Measurements from ENCODE around the gene NBEAL1. TPM values are rescaled to one million over a fixed set of nuclear protein-coding genes. Genes with fewer than 3 reads are reported as not detected.
"Not testable (repeated sequence)": the region's sequence is repeated elsewhere in the genome, so short reads cannot be mapped to it uniquely, and the experiment has no call there.

Gene NBEAL1
- total RNA-seq, 5 donors from 2014 or later (not counting 1 experiment from before 2014, with no cell fraction given): 11.0 to 17.9 (median 14.3) TPM

- Mint-ChIP-seq H3K36me3 (peaks cover 34% of the 10 kb centered on the region), H3K9me3 (no peaks in the 10 kb centered on the region), H3K4me1 (no peaks in the 10 kb centered on the region), H3K27me3 (no peaks in the 10 kb centered on the region), H3K4me3 (no peak overlapping the region), H3K27ac (no peak overlapping the region)
- ATAC-seq (replicated peaks in 1 of 4): no peak
- no peak overlapping the region for H3K4me3 ChIP-seq (ENCODE audit: control insufficient read depth in 1 of 2, extremely low read depth in 1 of 2, low read length in 1 of 2)
- H3K27ac ChIP-seq (ENCODE audit: low read length): no peak overlapping the region
- H3K9me3 ChIP-seq: no peaks in the 10 kb centered on the region
- no peaks in the 10 kb centered on the region for H3K4me1 ChIP-seq (ENCODE audit: control insufficient read depth in 1 of 2, extremely low read depth in 1 of 2, insufficient read depth in 2 of 2, low read length in 2 of 2)
- peaks cover 0 to 3% of the 10 kb centered on the region in 2 donors for H3K36me3 ChIP-seq (ENCODE audit: control insufficient read depth in 2 of 2, extremely low read depth in 1 of 2, insufficient read depth in 1 of 2, low read length in 1 of 2)
- no peak for DNase-seq
- ChIA-PET POLR2A (no interaction called here), CTCF (no interaction called here)
- H3K27me3 ChIP-seq (replicated peaks in 1 of 2; ENCODE audit: control insufficient read depth in 2 of 2, extremely low read depth in 1 of 2, insufficient read depth in 2 of 2, low read length in 1 of 2): no peaks in the 10 kb centered on the region
- WGBS (ENCODE audit: insufficient coverage): no CpG with 5 or more reads among the region's 2 CpGs
Observed at GRCh38 chr2:203083328-203083727, 68.7 kb downstream of the NBEAL1 start.

- POLR2A ChIA-PET, H3K27me3 Mint-ChIP-seq: not testable (repeated sequence)
Observed at GRCh38 chr2:203086381-203086780, 71.7 kb downstream of the NBEAL1 start.

DNA sequence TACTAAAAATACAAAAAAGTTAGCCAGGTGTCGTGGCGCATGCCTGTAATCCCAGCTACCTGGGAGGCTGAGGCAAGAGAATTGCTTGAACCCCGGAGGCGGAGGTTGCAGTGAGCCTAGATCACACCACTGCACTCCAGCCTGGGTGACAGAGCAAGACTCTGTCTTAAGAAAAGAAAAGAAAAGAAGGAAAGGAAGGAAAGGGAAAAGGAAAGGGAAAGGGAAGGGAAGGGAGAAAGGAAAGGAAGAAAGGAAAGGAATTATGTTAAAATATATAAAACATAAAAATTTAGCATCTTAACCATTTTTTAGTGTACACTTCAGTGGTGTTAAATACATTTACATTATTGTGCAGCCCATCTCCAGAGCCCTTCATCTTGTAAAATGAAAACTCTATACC, 76.0 kb downstream of the NBEAL1 start:
- H3K36me3 ChIP-seq (ENCODE audit: control insufficient read depth in 2 of 2, extremely low read depth in 1 of 2, insufficient read depth in 1 of 2, low read length in 1 of 2); H3K4me3 ChIP-seq (ENCODE audit: control insufficient read depth in 1 of 2, extremely low read depth in 1 of 2, low read length in 1 of 2); ATAC-seq (replicated peaks in 1 of 4); H3K4me1 Mint-ChIP-seq; POLR2A ChIA-PET; H3K27ac Mint-ChIP-seq; H3K4me1 ChIP-seq (ENCODE audit: control insufficient read depth in 1 of 2, extremely low read depth in 1 of 2, insufficient read depth in 2 of 2, low read length in 2 of 2); H3K27me3 ChIP-seq (replicated peaks in 1 of 2; ENCODE audit: control insufficient read depth in 2 of 2, extremely low read depth in 1 of 2, insufficient read depth in 2 of 2, low read length in 1 of 2); H3K27me3 Mint-ChIP-seq; H3K27ac ChIP-seq (ENCODE audit: low read length); DNase-seq; CTCF ChIA-PET; H3K9me3 ChIP-seq; H3K9me3 Mint-ChIP-seq; H3K4me3 Mint-ChIP-seq: not testable (repeated sequence)
- H3K36me3 Mint-ChIP-seq: peaks cover 22% of the 10 kb centered on the region
- whole genome bisulfite sequencing (ENCODE audit: insufficient coverage): no CpG with 5 or more reads among the region's 4 CpGs

More at GRCh38 chr2:203086381-203086780, 71.7 kb downstream of the NBEAL1 start:
- H3K4me3 Mint-ChIP-seq; H3K4me1 Mint-ChIP-seq; H3K9me3 Mint-ChIP-seq; CTCF ChIA-PET; H3K9me3 ChIP-seq; H3K27ac ChIP-seq (ENCODE audit: low read length); H3K4me3 ChIP-seq (ENCODE audit: control insufficient read depth in 1 of 2, extremely low read depth in 1 of 2, low read length in 1 of 2); H3K36me3 ChIP-seq (ENCODE audit: control insufficient read depth in 2 of 2, extremely low read depth in 1 of 2, insufficient read depth in 1 of 2, low read length in 1 of 2); ATAC-seq (replicated peaks in 1 of 4); DNase-seq; H3K4me1 ChIP-seq (ENCODE audit: control insufficient read depth in 1 of 2, extremely low read depth in 1 of 2, insufficient read depth in 2 of 2, low read length in 2 of 2); H3K27me3 ChIP-seq (replicated peaks in 1 of 2; ENCODE audit: control insufficient read depth in 2 of 2, extremely low read depth in 1 of 2, insufficient read depth in 2 of 2, low read length in 1 of 2); H3K27ac Mint-ChIP-seq: not testable (repeated sequence)
- WGBS (ENCODE audit: insufficient coverage): no CpG with 5 or more reads among the region's 1 CpG
- peaks cover 33% of the 10 kb centered on the region for H3K36me3 Mint-ChIP-seq

DNA sequence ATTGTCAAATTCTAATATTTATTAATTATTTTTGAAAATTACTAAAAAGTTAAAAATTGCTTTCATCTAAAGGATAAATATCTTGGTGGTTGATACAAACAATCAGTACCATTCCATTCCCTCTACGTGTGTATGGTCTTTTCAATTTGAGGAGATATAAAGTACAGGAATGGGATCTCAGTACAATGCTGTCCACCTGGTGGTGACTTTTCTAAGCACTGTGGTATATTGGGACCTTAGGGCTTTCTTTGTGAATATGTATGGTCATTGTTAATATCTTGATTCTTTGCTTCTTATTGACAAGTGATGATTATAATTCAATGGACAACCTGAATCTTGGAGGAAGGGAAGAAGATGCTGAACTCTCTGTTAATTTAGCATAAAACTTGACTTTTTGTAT, 83.1 kb downstream of the NBEAL1 start:
- H3K27ac Mint-ChIP-seq: no peak overlapping the region
- DNase-seq (peak in 1 of 35 experiments; percentile 20), ATAC-seq (replicated peaks in 1 of 4) (no peak)
- Histone ChIP-seq H3K27me3 (replicated peaks in 1 of 2; ENCODE audit: control insufficient read depth in 2 of 2, extremely low read depth in 1 of 2, insufficient read depth in 2 of 2, low read length in 1 of 2) (no peaks in the 10 kb centered on the region), H3K4me1 (ENCODE audit: control insufficient read depth in 1 of 2, extremely low read depth in 1 of 2, insufficient read depth in 2 of 2, low read length in 2 of 2) (no peaks in the 10 kb centered on the region), H3K36me3 (ENCODE audit: control insufficient read depth in 2 of 2, extremely low read depth in 1 of 2, insufficient read depth in 1 of 2, low read length in 1 of 2) (no peaks in the 10 kb centered on the region), H3K4me3 (ENCODE audit: control insufficient read depth in 1 of 2, extremely low read depth in 1 of 2, low read length in 1 of 2) (no peak overlapping the region), H3K27ac (ENCODE audit: low read length) (no peak overlapping the region), H3K9me3 (no peaks in the 10 kb centered on the region)
- H3K36me3 Mint-ChIP-seq: peaks cover 37% of the 10 kb centered on the region
- POLR2A ChIA-PET: no interaction called here
- H3K9me3 Mint-ChIP-seq: peaks cover 0 to 4% (median under 1%) of the 10 kb centered on the region in 3 donors
- CTCF ChIA-PET: no interaction called here
- H3K4me1 Mint-ChIP-seq: no peaks in the 10 kb centered on the region
- H3K27me3 Mint-ChIP-seq: no peaks in the 10 kb centered on the region
- WGBS (ENCODE audit: insufficient coverage): no CpG with 5 or more reads among the region's 1 CpG
- no peak overlapping the region for H3K4me3 Mint-ChIP-seq

- H3K27ac Mint-ChIP-seq; CTCF ChIA-PET; H3K4me1 Mint-ChIP-seq; DNase-seq; H3K27ac ChIP-seq (ENCODE audit: low read length); POLR2A ChIA-PET; H3K27me3 ChIP-seq (replicated peaks in 1 of 2; ENCODE audit: control insufficient read depth in 2 of 2, extremely low read depth in 1 of 2, insufficient read depth in 2 of 2, low read length in 1 of 2); H3K9me3 ChIP-seq; H3K4me3 Mint-ChIP-seq; H3K4me1 ChIP-seq (ENCODE audit: control insufficient read depth in 1 of 2, extremely low read depth in 1 of 2, insufficient read depth in 2 of 2, low read length in 2 of 2); H3K4me3 ChIP-seq (ENCODE audit: control insufficient read depth in 1 of 2, extremely low read depth in 1 of 2, low read length in 1 of 2); ATAC-seq (replicated peaks in 1 of 4); H3K27me3 Mint-ChIP-seq; H3K36me3 ChIP-seq (ENCODE audit: control insufficient read depth in 2 of 2, extremely low read depth in 1 of 2, insufficient read depth in 1 of 2, low read length in 1 of 2): not testable (repeated sequence)
- no CpG with 5 or more reads among the region's 1 CpG for WGBS (ENCODE audit: insufficient coverage)
- Mint-ChIP-seq H3K36me3 (peaks cover 53% of the 10 kb centered on the region), H3K9me3 (peaks cover 13 to 15% (median 13%) of the 10 kb centered on the region in 3 donors)
Observed at GRCh38 chr2:203102357-203102756, 87.7 kb downstream of the NBEAL1 start.

GRCh38 chr2:203104273-203104672, 89.6 kb downstream of the NBEAL1 start:
- ChIA-PET CTCF (interaction anchor here in 1 of 2 donors (0.6 kb wide), 1 partner anchor 54 kb away, joined by 3 read pairs; no protein-coding TSS in a partner anchor), POLR2A (no interaction called here)
- H3K4me1 Mint-ChIP-seq: no peaks in the 10 kb centered on the region
- H3K36me3 ChIP-seq (ENCODE audit: control insufficient read depth in 2 of 2, extremely low read depth in 1 of 2, insufficient read depth in 1 of 2, low read length in 1 of 2): peaks cover 3 to 6% of the 10 kb centered on the region in 2 donors
- no peak overlapping the region for H3K27ac ChIP-seq (ENCODE audit: low read length)
- H3K9me3 ChIP-seq: peaks cover 5% of the 10 kb centered on the region
- H3K4me3 ChIP-seq (ENCODE audit: control insufficient read depth in 1 of 2, extremely low read depth in 1 of 2, low read length in 1 of 2): no peak overlapping the region
- H3K27ac Mint-ChIP-seq: no peak overlapping the region
- H3K27me3 ChIP-seq (replicated peaks in 1 of 2; ENCODE audit: control insufficient read depth in 2 of 2, extremely low read depth in 1 of 2, insufficient read depth in 2 of 2, low read length in 1 of 2): no peaks in the 10 kb centered on the region
- ATAC-seq (replicated peaks in 1 of 4) (no peak), DNase-seq (no peak)
- H3K9me3 Mint-ChIP-seq: peaks cover 13 to 15% (median 13%) of the 10 kb centered on the region in 3 donors
- H3K4me3 Mint-ChIP-seq: no peak overlapping the region
- peaks cover 57% of the 10 kb centered on the region for H3K36me3 Mint-ChIP-seq
- no peaks in the 10 kb centered on the region for H3K4me1 ChIP-seq (ENCODE audit: control insufficient read depth in 1 of 2, extremely low read depth in 1 of 2, insufficient read depth in 2 of 2, low read length in 2 of 2)
- no peaks in the 10 kb centered on the region for H3K27me3 Mint-ChIP-seq

- Histone ChIP-seq H3K36me3 (ENCODE audit: control insufficient read depth in 2 of 2, extremely low read depth in 1 of 2, insufficient read depth in 1 of 2, low read length in 1 of 2) (peaks cover 3 to 6% of the 10 kb centered on the region in 2 donors), H3K4me3 (ENCODE audit: control insufficient read depth in 1 of 2, extremely low read depth in 1 of 2, low read length in 1 of 2) (no peak overlapping the region), H3K9me3 (peaks cover 5% of the 10 kb centered on the region), H3K4me1 (ENCODE audit: control insufficient read depth in 1 of 2, extremely low read depth in 1 of 2, insufficient read depth in 2 of 2, low read length in 2 of 2) (no peaks in the 10 kb centered on the region), H3K27me3 (replicated peaks in 1 of 2; ENCODE audit: control insufficient read depth in 2 of 2, extremely low read depth in 1 of 2, insufficient read depth in 2 of 2, low read length in 1 of 2) (no peaks in the 10 kb centered on the region), H3K27ac (ENCODE audit: low read length) (no peak overlapping the region)
- H3K9me3 Mint-ChIP-seq: peaks cover 13 to 15% (median 13%) of the 10 kb centered on the region in 3 donors
- ChIA-PET POLR2A (no interaction called here), CTCF (no interaction called here)
- no peak overlapping the region for H3K4me3 Mint-ChIP-seq
- no peaks in the 10 kb centered on the region for H3K4me1 Mint-ChIP-seq
- H3K36me3 Mint-ChIP-seq: peaks cover 48% of the 10 kb centered on the region
- H3K27me3 Mint-ChIP-seq: no peaks in the 10 kb centered on the region
- DNase-seq: no peak
- ATAC-seq (replicated peaks in 1 of 4): no peak
- no peak overlapping the region for H3K27ac Mint-ChIP-seq
Observed at GRCh38 chr2:203105996-203106395, 91.3 kb downstream of the NBEAL1 start.

Measured in T-cell (primary cell).